ENCODE data around the gene CACNG4.

GRCh38 chr17:67024736-67025135 lies 60.2 kb downstream of the CACNG4 start:
- TF ChIP-seq CTCF (IDR thresholded peaks at IDR 0.05), result no peak
- TF ChIP-seq POLR2AphosphoS5 (IDR thresholded peaks at IDR 0.05; ENCODE audit: insufficient read depth in 1 of 2, low read depth in 1 of 2), result no peak
- TF ChIP-seq POLR2A (IDR thresholded peaks at IDR 0.05), result no peak

All from vagina (tissue), 2 donors.